GM23248 (cell line): ENCODE data around the gene PAPOLG.

Source experiments
- EZH2 ChIP-seq: fragments of 200-600 bp; sonication (generic); IDR thresholded peaks from 2 replicates; pipeline ENCODE4 v1.6.1; 2018; ENCODE audit warnings: antibody characterized with exemption, mild to moderate bottlenecking; ENCODE audit not compliant: insufficient read depth, poor library complexity, severe bottlenecking
- EZH2phosphoT487 ChIP-seq: fragments of 200-600 bp; sonication (generic); IDR thresholded peaks from 2 replicates; pipeline ENCODE4 v1.6.1; 2018; ENCODE audit warnings: antibody characterized with exemption, moderate library complexity, mild to moderate bottlenecking, low read depth; ENCODE audit not compliant: insufficient read depth

- TF ChIP-seq EZH2 (no peak), EZH2phosphoT487 (no peak)
Observed at GRCh38 chr2:60738679-60739078, 17.4 kb upstream of the PAPOLG start.
